Liver (tissue), 9 donors: Measurements from ENCODE around the gene RIC8B. TPM values are rescaled to one million over a fixed set of nuclear protein-coding genes. Genes with fewer than 3 reads are reported as not detected.

ENCODE experiments used
- DNase-seq: peaks from one replicate; pipeline ENCODE4 v3.0.0-alpha.2; 2017; ENCODE audit warnings: low spot score
- H3K27ac ChIP-seq, 2 donors: one replicate each; pipeline ENCODE4 v1.7.0; 2013; ENCODE audit warnings: inconsistent platforms in 2 of 2, low read length in 2 of 2, control low read depth in 1 of 2, low read depth in 1 of 2, mild to moderate bottlenecking in 1 of 2
- H3K27me3 ChIP-seq, 4 donors: one replicate each; pipeline versions ENCODE4 v1.6.1 to v1.7.0; 2013; ENCODE audit warnings: low read length in 3 of 4, inconsistent platforms in 1 of 4, mild to moderate bottlenecking in 1 of 4, moderate library complexity in 1 of 4; ENCODE audit not compliant: control insufficient read depth in 4 of 4, insufficient read depth in 4 of 4
- H3K36me3 ChIP-seq, 4 donors: one replicate each; pipeline versions ENCODE4 v1.6.1 to v1.7.0; 2013; ENCODE audit warnings: low read length in 3 of 4, mild to moderate bottlenecking in 3 of 4, low read depth in 1 of 4, moderate library complexity in 1 of 4; ENCODE audit not compliant: control insufficient read depth in 4 of 4, insufficient read depth in 3 of 4
- H3K4me1 ChIP-seq, 4 donors: one replicate each; pipeline versions ENCODE4 v1.6.1 to v1.7.0; 2013; ENCODE audit warnings: low read length in 3 of 4, mild to moderate bottlenecking in 3 of 4, moderate library complexity in 1 of 4; ENCODE audit not compliant: control insufficient read depth in 4 of 4, insufficient read depth in 4 of 4
- H3K4me3 ChIP-seq, 3 donors: one replicate each; pipeline versions ENCODE4 v1.6.1 to v1.7.0; 2013; ENCODE audit warnings: low read length in 3 of 3, control low read depth in 1 of 3, low read depth in 1 of 3, mild to moderate bottlenecking in 1 of 3
- H3K9ac ChIP-seq, 2 donors: one replicate each; pipeline ENCODE4 v1.7.0; 2013; ENCODE audit warnings: low read length in 2 of 2, mild to moderate bottlenecking in 2 of 2, moderate library complexity in 2 of 2, control low read depth in 1 of 2, low read depth in 1 of 2
- H3K9me3 ChIP-seq, 4 donors: one replicate each; pipeline versions ENCODE4 v1.6.1 to v1.7.0; 2013; ENCODE audit warnings: low read length in 3 of 4; ENCODE audit not compliant: control insufficient read depth in 4 of 4
- EGR1 ChIP-seq, 2 donors: IDR thresholded peaks; 2 replicates each; pipeline ENCODE4 v1.6.1; 2016 to 2018; ENCODE audit warnings: antibody characterized with exemption in 2 of 2, low read depth in 2 of 2
- FOXA1 ChIP-seq: IDR thresholded peaks from 2 replicates; pipeline ENCODE4 v1.6.1; 2016; ENCODE audit warnings: antibody characterized with exemption
- HNF4A ChIP-seq, 2 donors: conservative IDR thresholded peaks; 2 replicates each; pipeline ENCODE4 v1.6.1; 2016; ENCODE audit warnings: antibody characterized with exemption in 2 of 2, mild to moderate bottlenecking in 2 of 2
- HNF4G ChIP-seq: IDR thresholded peaks from 2 replicates; pipeline ENCODE4 v1.6.1; 2016; ENCODE audit warnings: antibody characterized with exemption
- JUND ChIP-seq, 2 donors: IDR thresholded peaks; 2 replicates each; pipeline ENCODE4 v1.6.1; 2016; ENCODE audit warnings: antibody characterized with exemption in 2 of 2
- MAX ChIP-seq: IDR thresholded peaks from 2 replicates; pipeline ENCODE4 v1.6.1; 2016; ENCODE audit warnings: antibody characterized with exemption
- NR2F2 ChIP-seq: IDR thresholded peaks from 2 replicates; pipeline ENCODE4 v1.6.1; 2016; ENCODE audit warnings: antibody characterized with exemption
- RAD21 ChIP-seq, 2 donors: IDR thresholded peaks; 2 replicates each; pipeline ENCODE4 v1.6.1; 2016; ENCODE audit warnings: antibody characterized with exemption in 2 of 2, mild to moderate bottlenecking in 2 of 2
- REST ChIP-seq: IDR thresholded peaks from 2 replicates; pipeline ENCODE4 v1.6.1; 2016; ENCODE audit warnings: antibody characterized with exemption, mild to moderate bottlenecking
- SP1 ChIP-seq: IDR thresholded peaks from 2 replicates; pipeline ENCODE4 v1.6.1; 2018; ENCODE audit warnings: antibody characterized with exemption, mild to moderate bottlenecking
- TAF1 ChIP-seq: conservative IDR thresholded peaks from 2 replicates; pipeline ENCODE4 v1.6.1; 2016; ENCODE audit warnings: antibody characterized with exemption, mild to moderate bottlenecking
- YY1 ChIP-seq: IDR thresholded peaks from 2 replicates; pipeline ENCODE4 v1.6.1; 2016; ENCODE audit warnings: antibody characterized with exemption, mild to moderate bottlenecking
- ZBTB33 ChIP-seq: IDR thresholded peaks from 2 replicates; pipeline ENCODE4 v1.6.1; 2016; ENCODE audit warnings: antibody characterized with exemption
- WGBS: extraction: QIAGEN DNeasy Blood & Tissue Kit; methylation state at CpG from one replicate; pipeline ENCODE4 v1.1.7; 2013; 5-methylcytosine and 5-hydroxymethylcytosine counted together
- polyA plus RNA-seq, 2 donors: library from polyadenylated mRNA; stranded (reverse) in 1 of 2; unstranded in 1 of 2; fragments of 200-250 nt in 1 of 2; fragments of >200 nt in 1 of 2; fragmentation: Nextera tagmentation in 1 of 2; extraction: Ambion mirVana in 1 of 2; gene quantifications; one replicate each; pipeline versions ENCODE4 v1.2.1 to v1.2.3, GENCODE V29; 2013 to 2015
- total RNA-seq, 2 donors: library from RNA; depleted of rRNA; stranded (reverse); fragments of >200 nt; gene quantifications; one replicate each; pipeline ENCODE4 v1.2.3, GENCODE V29; 2014
- TF ChIP-seq, protein P1 (sequence below): IDR thresholded peaks from 2 replicates; pipeline ENCODE4 v1.6.1; 2016; ENCODE audit warnings: antibody characterized with exemption
- TF ChIP-seq, protein P2 (sequence below): fragments of 150-350 bp; IDR thresholded peaks from 2 replicates; pipeline ENCODE4 v1.5.1; 2017; ENCODE audit warnings: improper control_type of control experiment, low read depth, low read length; ENCODE audit not compliant: missing input control
- donor health status: healthy.
- donor health status: healthy.
- donor health status: healthy.
- donor health status: healthy.
- donor health status: healthy.

RIC8B gene
- total and polyA plus RNA-seq, 4 donors = 2.7 to 15.1 (median 4.2) TPM

GRCh38 chr12:106740818-106741217 is 33.7 kb upstream of the RIC8B start:
- TF ChIP-seq, protein P1, sequence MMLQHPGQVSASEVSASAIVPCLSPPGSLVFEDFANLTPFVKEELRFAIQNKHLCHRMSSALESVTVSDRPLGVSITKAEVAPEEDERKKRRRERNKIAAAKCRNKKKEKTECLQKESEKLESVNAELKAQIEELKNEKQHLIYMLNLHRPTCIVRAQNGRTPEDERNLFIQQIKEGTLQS = no peak
- no peak for TF ChIP-seq EGR1 (IDR thresholded peaks at IDR 0.05; ENCODE audit: low read depth in 2 of 2)
- TF ChIP-seq FOXA1 = no peak
- TF ChIP-seq REST = no peak
- TF ChIP-seq TAF1 = no peak
- no peak overlapping the region for H3K4me3 ChIP-seq
- H3K4me1 ChIP-seq = no peaks in the 10 kb centered on the region
- 81% methylated on average over 5 of the region's 5 CpGs for WGBS
- no peaks in the 10 kb centered on the region for H3K9me3 ChIP-seq
- no peak overlapping the region for H3K27ac ChIP-seq
- no peak for DNase-seq
- H3K27me3 ChIP-seq = no peaks in the 10 kb centered on the region
- no peak overlapping the region for H3K9ac ChIP-seq
- no peaks in the 10 kb centered on the region for H3K36me3 ChIP-seq

GRCh38 chr12:106741247-106741646 is 33.2 kb upstream of the RIC8B start:
- WGBS = 88% methylated on average over 2 of the region's 2 CpGs
- no peak overlapping the region for H3K4me3 ChIP-seq
- no peak for DNase-seq
- TF ChIP-seq NR2F2 (no peak), JUND (IDR thresholded peaks at IDR 0.05) (no peak), HNF4G (no peak)
- H3K4me1 ChIP-seq = no peaks in the 10 kb centered on the region
- no peaks in the 10 kb centered on the region for H3K36me3 ChIP-seq
- H3K27ac ChIP-seq = no peak overlapping the region
- H3K27me3 ChIP-seq = no peaks in the 10 kb centered on the region
- no peaks in the 10 kb centered on the region for H3K9me3 ChIP-seq
- H3K9ac ChIP-seq = no peak overlapping the region

GRCh38 chr12:106743270-106743988 is 31.1 kb upstream of the RIC8B start:
- no peaks in the 10 kb centered on the region for H3K9me3 ChIP-seq
- no peaks in the 10 kb centered on the region for H3K36me3 ChIP-seq
- WGBS = 69% methylated on average over 8 of the region's 8 CpGs
- no peak overlapping the region for H3K9ac ChIP-seq
- no peaks in the 10 kb centered on the region for H3K4me1 ChIP-seq
- DNase-seq = no peak
- H3K27me3 ChIP-seq = no peaks in the 10 kb centered on the region
- H3K27ac ChIP-seq = no peak overlapping the region
- H3K4me3 ChIP-seq = no peak overlapping the region
- TF ChIP-seq, protein P1 = no peak
- TF ChIP-seq NR2F2 (no peak), HNF4G (no peak), JUND (IDR thresholded peaks at IDR 0.05) (no peak), REST (no peak), ZBTB33 (no peak), SP1 (no peak), HNF4A (conservative IDR thresholded peaks at IDR 0.05) (no peak), TAF1 (no peak), MAX (no peak), EGR1 (IDR thresholded peaks at IDR 0.05; ENCODE audit: low read depth in 2 of 2) (no peak), RAD21 (IDR thresholded peaks at IDR 0.05) (no peak), YY1 (no peak)
- TF ChIP-seq, protein P2, sequence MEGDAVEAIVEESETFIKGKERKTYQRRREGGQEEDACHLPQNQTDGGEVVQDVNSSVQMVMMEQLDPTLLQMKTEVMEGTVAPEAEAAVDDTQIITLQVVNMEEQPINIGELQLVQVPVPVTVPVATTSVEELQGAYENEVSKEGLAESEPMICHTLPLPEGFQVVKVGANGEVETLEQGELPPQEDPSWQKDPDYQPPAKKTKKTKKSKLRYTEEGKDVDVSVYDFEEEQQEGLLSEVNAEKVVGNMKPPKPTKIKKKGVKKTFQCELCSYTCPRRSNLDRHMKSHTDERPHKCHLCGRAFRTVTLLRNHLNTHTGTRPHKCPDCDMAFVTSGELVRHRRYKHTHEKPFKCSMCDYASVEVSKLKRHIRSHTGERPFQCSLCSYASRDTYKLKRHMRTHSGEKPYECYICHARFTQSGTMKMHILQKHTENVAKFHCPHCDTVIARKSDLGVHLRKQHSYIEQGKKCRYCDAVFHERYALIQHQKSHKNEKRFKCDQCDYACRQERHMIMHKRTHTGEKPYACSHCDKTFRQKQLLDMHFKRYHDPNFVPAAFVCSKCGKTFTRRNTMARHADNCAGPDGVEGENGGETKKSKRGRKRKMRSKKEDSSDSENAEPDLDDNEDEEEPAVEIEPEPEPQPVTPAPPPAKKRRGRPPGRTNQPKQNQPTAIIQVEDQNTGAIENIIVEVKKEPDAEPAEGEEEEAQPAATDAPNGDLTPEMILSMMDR = no peak
